ENCODE measurements around the gene EVI2A.

GRCh38 chr17:31281061-31281460 lies 40.4 kb downstream of the EVI2A start:
- TF ChIP-seq REST (tag by site-specific recombination; IDR thresholded peaks at IDR 0.05) (no peak), CTCF (tag by site-specific recombination; IDR thresholded peaks at IDR 0.05) (no peak), PATZ1 (tag by site-specific recombination; IDR thresholded peaks at IDR 0.05) (no peak), PRDM4 (tag by site-specific recombination; IDR thresholded peaks at IDR 0.05) (no peak), BCL11A (tag by site-specific recombination; IDR thresholded peaks at IDR 0.05; ENCODE audit: low read depth) (no peak), SP3 (tag by site-specific recombination; IDR thresholded peaks at IDR 0.05) (no peak), ZNF24 (tag by site-specific recombination; IDR thresholded peaks at IDR 0.05) (no peak), ZNF544 (tag by site-specific recombination; IDR thresholded peaks at IDR 0.05) (no peak), ZNF274 (IDR thresholded peaks at IDR 0.05; ENCODE audit: low read length) (no peak), ZNF274 (tag by site-specific recombination; IDR thresholded peaks at IDR 0.05; ENCODE audit: borderline replicate concordance) (no peak), ZFP69B (tag by site-specific recombination; IDR thresholded peaks at IDR 0.05) (no peak), TCF7L2 (IDR thresholded peaks at IDR 0.05; ENCODE audit: borderline replicate concordance, low read depth, low read length) (no peak), SP2 (tag by site-specific recombination; IDR thresholded peaks at IDR 0.05) (no peak), GLIS1 (tag by site-specific recombination; IDR thresholded peaks at IDR 0.05) (no peak)

Measured in HEK293 (cell line).